ENCODE measurements around the gene AMMECR1L. TPM values are rescaled to one million over a fixed set of nuclear protein-coding genes. Genes with fewer than 3 reads are reported as not detected.
"Not testable (repeated sequence)": the region's sequence is repeated elsewhere in the genome, so short reads cannot be mapped to it uniquely, and the experiment has no call there.

Gene AMMECR1L
- total and polyA plus RNA-seq, 5 donors, result 5.4 to 12.1 (median 10.2) TPM

DNA sequence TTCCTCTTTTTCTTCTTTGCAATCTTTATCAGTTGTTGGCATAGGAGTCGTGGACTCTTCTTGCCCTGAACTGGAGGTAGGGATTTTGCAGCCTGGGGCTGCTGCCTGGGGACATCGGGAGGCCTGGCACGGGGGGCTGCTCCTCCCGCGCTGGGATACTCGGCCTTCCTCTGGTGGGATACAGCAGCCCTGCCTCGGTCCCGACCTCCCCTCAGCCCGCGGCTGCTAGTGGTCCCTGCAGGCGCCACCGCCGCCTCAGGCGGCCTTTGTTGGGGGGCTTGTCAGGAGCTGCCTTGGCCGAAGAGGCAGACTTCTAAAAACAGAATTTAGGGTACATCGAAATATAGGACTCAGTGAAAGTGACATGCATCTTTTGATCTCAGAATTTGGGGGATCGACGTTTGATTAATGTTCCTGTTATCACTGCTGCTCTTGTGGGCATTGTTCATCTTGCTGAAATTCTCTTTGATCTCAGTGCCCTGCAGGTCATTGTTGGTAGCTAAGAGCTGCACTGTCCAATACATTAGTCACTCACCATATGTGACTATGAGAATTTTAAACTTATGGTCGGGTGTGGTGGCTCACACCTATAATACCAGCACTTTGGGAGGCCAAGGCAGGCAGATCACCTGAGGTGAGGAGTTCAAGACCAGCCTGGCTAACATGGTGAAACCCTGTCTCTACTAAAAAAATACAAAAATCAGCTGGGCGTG, 44.1 kb downstream of the AMMECR1L start:
- no peaks in the 10 kb centered on the region for H3K9me3 ChIP-seq (ENCODE audit: control insufficient read depth, low read length)
- no peak overlapping the region for H3K4me3 ChIP-seq (ENCODE audit: low read length)
- intact Hi-C loops (cut with DNase I), result no loop called here
- 78% methylated on average over 20 of the region's 20 CpGs for WGBS
- ATAC-seq, result no peak
- H3K27ac ChIP-seq (ENCODE audit: low read length), result no peak overlapping the region
- H3K4me1 ChIP-seq (ENCODE audit: control insufficient read depth, insufficient read depth, low read length), result no peaks in the 10 kb centered on the region
- H3K27me3 ChIP-seq (ENCODE audit: control insufficient read depth, insufficient read depth), result no peaks in the 10 kb centered on the region
- DNase-seq, result no peak

DNA sequence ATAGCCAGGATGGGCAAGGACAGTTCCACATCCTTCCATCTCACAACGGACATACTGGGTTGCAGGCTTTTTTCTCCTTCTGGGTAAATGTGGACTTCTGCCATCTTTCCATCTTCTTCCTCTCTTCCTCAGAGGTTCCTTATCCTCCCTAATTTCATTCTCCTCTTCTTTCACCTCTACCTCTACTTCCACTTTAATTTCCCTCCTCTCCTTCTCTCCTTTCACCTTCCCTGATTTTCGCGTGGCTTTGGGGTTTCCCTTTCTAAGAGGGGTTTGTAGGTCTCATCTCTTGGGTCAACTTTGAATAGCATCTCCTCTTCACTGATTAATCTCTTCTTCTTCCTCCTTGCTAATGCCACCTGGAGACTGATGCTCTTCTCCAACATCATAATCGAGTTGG, 44.9 kb downstream of the AMMECR1L start:
- H3K9me3 ChIP-seq (ENCODE audit: control insufficient read depth, low read length), result no peaks in the 10 kb centered on the region
- no peak overlapping the region for H3K4me3 ChIP-seq (ENCODE audit: low read length)
- DNase-seq (no peak), ATAC-seq (no peak)
- H3K4me1 ChIP-seq (ENCODE audit: control insufficient read depth, insufficient read depth, low read length), result no peaks in the 10 kb centered on the region
- intact Hi-C loops (cut with DNase I), result no loop called here
- H3K27me3 ChIP-seq (ENCODE audit: control insufficient read depth, insufficient read depth), result no peaks in the 10 kb centered on the region
- WGBS, result 89% methylated on average over 4 of the region's 4 CpGs
- H3K27ac ChIP-seq (ENCODE audit: low read length), result no peak overlapping the region

DNA sequence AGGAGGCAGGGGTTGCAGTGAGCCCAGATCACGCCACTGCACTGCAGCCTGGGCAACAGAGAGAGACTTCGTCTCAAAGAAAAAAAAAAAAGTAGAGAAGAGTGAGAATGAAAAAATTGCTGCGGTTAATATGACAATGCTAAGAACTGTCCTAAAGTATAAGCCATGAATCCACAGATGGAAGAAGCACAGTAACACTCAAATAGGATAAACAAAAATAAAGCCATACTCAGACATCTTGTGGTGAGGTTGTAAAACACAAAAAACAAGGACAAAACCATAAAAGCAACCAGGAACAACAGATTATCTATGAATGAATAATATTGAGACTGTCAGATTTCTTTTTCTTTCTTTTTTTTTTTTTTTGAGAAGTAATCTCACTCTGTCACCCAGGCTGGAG, 50.8 kb downstream of the AMMECR1L start:
- no peaks in the 10 kb centered on the region for H3K27me3 ChIP-seq (ENCODE audit: control insufficient read depth, insufficient read depth)
- no peak for ATAC-seq
- no peak overlapping the region for H3K4me3 ChIP-seq (ENCODE audit: low read length)
- no peak overlapping the region for H3K27ac ChIP-seq (ENCODE audit: low read length)
- H3K4me1 ChIP-seq (ENCODE audit: control insufficient read depth, insufficient read depth, low read length), result no peaks in the 10 kb centered on the region
- no peaks in the 10 kb centered on the region for H3K9me3 ChIP-seq (ENCODE audit: control insufficient read depth, low read length)
- 62% methylated on average over 3 of the region's 3 CpGs for WGBS
- intact Hi-C loops (cut with DNase I), result no loop called here
- no peak for DNase-seq

DNA sequence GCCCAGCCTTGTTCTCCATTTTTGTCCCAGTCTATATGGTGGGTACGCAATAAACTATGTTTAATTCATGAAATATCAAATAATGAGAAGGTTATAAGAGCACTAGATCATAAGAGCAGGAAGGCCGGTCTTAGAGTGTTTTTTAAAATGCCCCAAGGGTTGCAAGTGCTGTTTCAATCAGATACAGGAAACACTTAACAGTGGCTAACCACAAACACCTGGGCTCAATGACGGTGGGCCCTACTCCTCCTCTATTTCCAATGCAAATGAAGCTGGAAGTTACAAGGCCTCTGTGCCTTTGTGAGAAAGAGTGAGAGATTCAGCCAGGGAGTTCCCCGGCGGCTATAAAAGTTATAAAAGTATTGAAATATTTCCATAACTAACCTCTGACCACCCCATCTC, 55.9 kb downstream of the AMMECR1L start:
- no peak for DNase-seq
- Histone ChIP-seq H3K4me3 (ENCODE audit: low read length) (no peak overlapping the region), H3K9me3 (ENCODE audit: control insufficient read depth, low read length) (no peaks in the 10 kb centered on the region), H3K27me3 (ENCODE audit: control insufficient read depth, insufficient read depth) (no peaks in the 10 kb centered on the region), H3K27ac (ENCODE audit: low read length) (no peak overlapping the region), H3K4me1 (ENCODE audit: control insufficient read depth, insufficient read depth, low read length) (no peaks in the 10 kb centered on the region)
- ATAC-seq, result no peak
- WGBS, result 71% methylated on average over 5 of the region's 5 CpGs
- intact Hi-C loops (cut with DNase I), result no loop called here

DNA sequence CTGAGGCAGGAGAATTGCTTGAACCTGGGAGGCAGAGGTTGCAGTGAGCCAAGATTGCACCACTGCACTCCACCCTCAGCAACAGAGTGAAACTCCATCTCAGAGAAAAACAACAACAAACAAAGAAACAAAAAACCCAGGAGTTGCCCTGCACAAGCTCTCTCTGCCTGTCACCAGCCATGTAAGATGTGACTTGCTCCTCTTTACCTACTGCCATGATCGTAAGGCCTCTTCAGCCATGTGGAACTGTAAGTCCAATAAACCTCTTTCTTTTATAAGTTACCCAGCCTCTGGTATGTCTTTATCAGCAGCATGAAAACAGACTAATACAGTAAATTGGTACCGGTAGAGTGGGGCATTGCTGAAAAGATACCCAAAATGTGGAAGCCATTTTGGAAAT, 59.0 kb downstream of the AMMECR1L start:
- over 99% methylated on average over 2 of the region's 2 CpGs for WGBS
- H3K27ac ChIP-seq (ENCODE audit: low read length); ATAC-seq; H3K4me3 ChIP-seq (ENCODE audit: low read length); H3K27me3 ChIP-seq (ENCODE audit: control insufficient read depth, insufficient read depth); DNase-seq; H3K4me1 ChIP-seq (ENCODE audit: control insufficient read depth, insufficient read depth, low read length); intact Hi-C loops (cut with DNase I); H3K9me3 ChIP-seq (ENCODE audit: control insufficient read depth, low read length): not testable (repeated sequence)

DNA sequence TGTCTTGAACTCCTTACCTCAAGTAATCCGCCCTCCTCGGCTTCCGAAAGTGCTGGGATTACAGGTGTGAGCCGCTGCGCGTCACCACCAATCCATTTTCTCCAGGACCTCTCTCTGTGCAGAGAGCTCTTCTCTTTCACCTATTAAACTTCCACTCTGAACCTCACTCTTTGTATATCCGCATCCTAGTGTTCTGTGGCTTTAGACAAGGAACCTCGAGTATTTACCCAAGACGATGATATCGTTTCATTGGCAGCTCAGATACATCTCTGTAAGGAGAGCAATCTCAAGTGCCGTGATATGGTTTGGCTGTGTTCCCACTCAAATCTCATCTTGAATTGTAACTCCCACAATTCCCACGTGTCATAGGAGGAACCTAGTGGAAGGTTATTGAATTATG, 59.7 kb downstream of the AMMECR1L start:
- Histone ChIP-seq H3K9me3 (ENCODE audit: control insufficient read depth, low read length) (no peaks in the 10 kb centered on the region), H3K4me1 (ENCODE audit: control insufficient read depth, insufficient read depth, low read length) (no peaks in the 10 kb centered on the region), H3K27ac (ENCODE audit: low read length) (no peak overlapping the region), H3K27me3 (ENCODE audit: control insufficient read depth, insufficient read depth) (no peaks in the 10 kb centered on the region), H3K4me3 (ENCODE audit: low read length) (no peak overlapping the region)
- intact Hi-C loops (cut with DNase I), result no loop called here
- ATAC-seq (no peak), DNase-seq (no peak)
- WGBS, result 64% methylated on average over 12 of the region's 12 CpGs

DNA sequence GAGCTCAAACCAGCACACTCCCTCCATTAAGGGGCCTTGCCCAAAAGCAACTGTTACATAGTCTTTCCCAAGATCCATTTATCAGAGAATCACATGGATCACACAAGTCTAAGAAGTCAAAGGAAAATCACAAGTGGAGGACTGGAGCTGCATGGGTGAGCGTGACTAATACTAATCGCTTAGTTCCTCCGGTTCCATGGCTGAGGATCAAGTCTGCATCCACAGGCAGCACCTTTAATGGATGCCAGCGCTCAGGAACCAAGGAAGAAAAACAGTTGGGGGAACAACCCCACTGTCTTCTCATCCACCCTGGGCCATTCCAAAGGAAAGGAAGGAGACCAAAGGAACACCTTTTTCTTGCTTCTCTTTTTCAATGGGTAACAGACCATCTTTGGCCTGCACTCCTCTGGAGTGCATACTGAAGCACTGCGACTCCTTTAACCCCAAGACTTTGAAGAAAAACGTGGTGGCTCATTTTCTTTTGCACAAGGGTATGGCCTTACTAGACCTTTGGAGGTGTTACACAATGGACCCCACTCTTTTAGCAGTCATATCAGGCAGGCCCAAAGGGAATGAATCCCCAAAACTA, 65.6 kb downstream of the AMMECR1L start:
- whole genome bisulfite sequencing, result 80% methylated on average over 6 of the region's 6 CpGs

DNA sequence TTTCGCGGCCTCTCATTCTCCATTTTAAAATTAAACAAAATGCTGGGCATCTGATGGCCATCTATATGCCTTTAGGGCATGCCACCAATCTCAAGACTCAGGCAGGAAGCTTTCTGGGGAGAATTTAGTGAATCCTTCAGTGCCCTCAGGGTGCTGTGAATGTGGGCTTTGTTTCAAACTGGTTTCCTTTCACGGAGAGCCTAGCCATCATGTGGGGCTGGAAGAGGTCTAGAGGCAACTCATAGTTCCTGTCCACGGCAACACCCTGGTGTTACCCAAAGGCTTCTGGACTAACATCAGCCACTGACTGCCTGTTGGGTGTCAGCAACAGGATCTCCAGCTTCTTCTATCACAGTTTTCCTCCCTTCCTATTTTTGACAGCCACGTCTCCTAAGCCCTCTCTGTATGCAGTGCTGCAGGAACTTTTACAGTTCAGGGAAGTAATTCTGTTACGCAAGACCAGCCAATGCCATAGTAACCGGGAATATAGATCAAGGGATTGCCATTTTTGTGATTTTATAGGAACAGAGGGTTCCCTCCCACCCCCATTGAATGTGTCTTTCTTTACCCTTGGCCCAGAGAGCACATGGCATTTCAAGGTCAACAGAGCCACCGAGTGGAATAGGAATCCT, 66.8 kb downstream of the AMMECR1L start:
- no peak overlapping the region for H3K4me3 ChIP-seq (ENCODE audit: low read length)
- no peak overlapping the region for H3K27ac ChIP-seq (ENCODE audit: low read length)
- H3K9me3 ChIP-seq (ENCODE audit: control insufficient read depth, low read length), result peaks cover 5% of the 10 kb centered on the region
- no peaks in the 10 kb centered on the region for H3K27me3 ChIP-seq (ENCODE audit: control insufficient read depth, insufficient read depth)
- WGBS, result 76% methylated on average over 8 of the region's 8 CpGs
- DNase-seq (no peak), ATAC-seq (no peak)
- no peaks in the 10 kb centered on the region for H3K4me1 ChIP-seq (ENCODE audit: control insufficient read depth, insufficient read depth, low read length)
- intact Hi-C loops (cut with DNase I), result no loop called here

More for the DNA sequence above, 65.6 kb downstream of the AMMECR1L start:
- intact Hi-C loops (cut with DNase I), result no loop called here
- ATAC-seq (no peak), DNase-seq (no peak)
- Histone ChIP-seq H3K4me1 (ENCODE audit: control insufficient read depth, insufficient read depth, low read length) (no peaks in the 10 kb centered on the region), H3K27ac (ENCODE audit: low read length) (no peak overlapping the region), H3K4me3 (ENCODE audit: low read length) (no peak overlapping the region), H3K9me3 (ENCODE audit: control insufficient read depth, low read length) (peaks cover 5% of the 10 kb centered on the region), H3K27me3 (ENCODE audit: control insufficient read depth, insufficient read depth) (no peaks in the 10 kb centered on the region)

DNA sequence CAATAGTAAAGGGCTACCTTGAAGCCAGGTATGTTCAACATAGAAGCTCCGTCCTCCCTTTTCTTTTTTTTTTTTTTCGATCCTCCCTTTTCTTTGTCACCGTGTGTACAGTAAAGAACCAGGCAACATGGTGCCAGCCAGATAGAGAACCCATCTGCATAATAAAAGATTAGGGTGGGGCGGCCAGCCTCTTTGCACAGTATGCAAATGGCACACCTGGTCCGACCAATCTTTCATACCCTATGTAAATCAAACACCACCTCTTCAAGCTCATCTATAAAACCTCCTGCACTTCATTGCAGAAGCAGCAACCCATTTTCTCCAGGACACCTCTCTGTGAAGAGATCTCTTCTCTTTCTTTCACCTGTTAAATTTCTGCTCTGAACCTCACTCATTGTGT, 67.5 kb downstream of the AMMECR1L start:
- no peak for DNase-seq
- intact Hi-C loops (cut with DNase I), result no loop called here
- no peak for ATAC-seq
- no peaks in the 10 kb centered on the region for H3K4me1 ChIP-seq (ENCODE audit: control insufficient read depth, insufficient read depth, low read length)
- H3K9me3 ChIP-seq (ENCODE audit: control insufficient read depth, low read length), result peaks cover 5% of the 10 kb centered on the region
- no peak overlapping the region for H3K4me3 ChIP-seq (ENCODE audit: low read length)
- H3K27ac ChIP-seq (ENCODE audit: low read length), result no peak overlapping the region
- no peaks in the 10 kb centered on the region for H3K27me3 ChIP-seq (ENCODE audit: control insufficient read depth, insufficient read depth)
- WGBS, result 75% methylated on average over 5 of the region's 5 CpGs

DNA sequence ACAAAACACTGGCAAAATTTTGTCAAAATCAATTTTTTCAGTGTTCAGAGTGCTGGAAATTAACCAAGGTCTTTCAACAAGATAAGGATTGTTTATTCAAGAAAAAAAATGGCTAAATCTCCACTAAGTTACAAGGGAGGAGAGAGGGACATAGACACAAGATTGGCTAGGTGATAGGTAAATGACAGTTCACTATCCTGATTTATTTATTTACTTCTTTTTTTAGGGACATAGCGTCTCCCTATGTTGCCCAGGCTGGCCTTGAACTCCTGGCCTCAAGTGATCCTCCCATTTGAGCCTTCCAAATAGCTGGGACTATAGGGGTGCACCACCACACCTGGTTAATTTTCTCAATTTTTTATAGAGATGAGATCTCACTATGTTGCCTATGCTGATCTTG, 71.1 kb downstream of the AMMECR1L start:
- Histone ChIP-seq H3K27me3 (ENCODE audit: control insufficient read depth, insufficient read depth) (no peaks in the 10 kb centered on the region), H3K4me1 (ENCODE audit: control insufficient read depth, insufficient read depth, low read length) (no peaks in the 10 kb centered on the region), H3K9me3 (ENCODE audit: control insufficient read depth, low read length) (no peaks in the 10 kb centered on the region), H3K27ac (ENCODE audit: low read length) (no peak overlapping the region), H3K4me3 (ENCODE audit: low read length) (no peak overlapping the region)
- intact Hi-C loops (cut with DNase I), result no loop called here
- DNase-seq, result no peak
- ATAC-seq, result no peak
- WGBS, result 96% methylated on average over 1 of the region's 1 CpG

DNA sequence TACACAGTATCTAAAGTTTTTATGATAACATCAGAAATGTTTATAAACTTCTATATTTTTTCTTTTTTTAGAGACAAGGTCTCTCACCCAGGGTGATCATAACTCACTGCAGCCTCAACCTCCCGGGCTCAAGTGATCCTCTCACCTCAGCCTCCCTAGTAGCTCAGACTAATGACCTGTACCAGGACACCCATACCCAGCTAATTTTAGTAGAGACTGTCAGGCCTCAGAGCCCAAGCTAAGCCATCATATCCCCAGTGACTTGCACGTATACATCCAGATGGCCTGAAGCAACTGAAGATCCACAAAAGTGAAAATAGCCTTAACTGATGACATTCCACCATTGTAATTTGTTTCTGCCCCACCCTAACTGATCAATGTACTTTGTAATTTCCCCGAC, 73.3 kb downstream of the AMMECR1L start:
- H3K9me3 ChIP-seq (ENCODE audit: control insufficient read depth, low read length); H3K27me3 ChIP-seq (ENCODE audit: control insufficient read depth, insufficient read depth); H3K4me1 ChIP-seq (ENCODE audit: control insufficient read depth, insufficient read depth, low read length); DNase-seq; ATAC-seq; H3K4me3 ChIP-seq (ENCODE audit: low read length); intact Hi-C loops (cut with DNase I); H3K27ac ChIP-seq (ENCODE audit: low read length): not testable (repeated sequence)
- 96% methylated on average over 3 of the region's 3 CpGs for WGBS

Data from right cardiac atrium (tissue), 5 donors.